HEK293T (cell line): ENCODE data around the gene AMH.

Source experiments
- CTCF ChIA-PET: fragments of 350-600 bp; formaldehyde crosslinking; extraction: SDS; loops from one replicate; lab custom pipeline; 2021; ENCODE audit warnings: antibody characterized with exemption, inconsistent platforms; lab: Yijun Ruan, JAX
- POLR2A ChIA-PET: fragments of 350-600 bp; formaldehyde crosslinking; extraction: SDS; loops from one replicate; lab custom pipeline; 2020; ENCODE audit warnings: antibody characterized with exemption, inconsistent platforms; lab: Yijun Ruan, JAX
- DNase-seq: peaks from one replicate; pipeline ENCODE4 v3.0.0; 2012; ENCODE audit warnings: mixed read lengths; ENCODE audit errors: extremely low spot score
- ARNT ChIP-seq: fragments of 450-650 bp; IDR thresholded peaks from 2 replicates; pipeline ENCODE4 v1.6.1; 2017; ENCODE audit warnings: mild to moderate bottlenecking
- BHLHE40 ChIP-seq: fragments of 450-650 bp; IDR thresholded peaks from 2 replicates; pipeline ENCODE4 v1.6.1; 2016; ENCODE audit warnings: mild to moderate bottlenecking, moderate library complexity, borderline replicate concordance
- CTBP1 ChIP-seq: fragments of 450-650 bp; IDR thresholded peaks from 2 replicates; pipeline ENCODE4 v1.6.1; 2016; ENCODE audit warnings: borderline replicate concordance
- ELF4 ChIP-seq: fragments of 450-650 bp; IDR thresholded peaks from 2 replicates; pipeline ENCODE4 v1.6.1; 2017; ENCODE audit warnings: antibody characterized with exemption
- FOXA1 ChIP-seq: fragments of 450-650 bp; IDR thresholded peaks from 2 replicates; pipeline ENCODE4 v1.6.1; 2016; ENCODE audit warnings: mild to moderate bottlenecking
- FOXK2 ChIP-seq: fragments of 450-650 bp; IDR thresholded peaks from 2 replicates; pipeline ENCODE4 v1.6.1; 2016; ENCODE audit warnings: mild to moderate bottlenecking
- FOXM1 ChIP-seq: fragments of 450-650 bp; IDR thresholded peaks from 2 replicates; pipeline ENCODE4 v1.6.1; 2017; ENCODE audit warnings: mild to moderate bottlenecking, borderline replicate concordance
- HDGF ChIP-seq: fragments of 450-650 bp; IDR thresholded peaks from 2 replicates; pipeline ENCODE4 v1.6.1; 2017; ENCODE audit warnings: antibody characterized with exemption, borderline replicate concordance
- L3MBTL2 ChIP-seq: fragments of 450-650 bp; conservative IDR thresholded peaks from 2 replicates; pipeline ENCODE4 v1.6.1; 2016; ENCODE audit warnings: mild to moderate bottlenecking
- LEF1 ChIP-seq: fragments of 450-650 bp; IDR thresholded peaks from 2 replicates; pipeline ENCODE4 v1.6.1; 2017; ENCODE audit warnings: mild to moderate bottlenecking, borderline replicate concordance
- NFRKB ChIP-seq: fragments of 450-650 bp; IDR thresholded peaks from 2 replicates; pipeline ENCODE4 v1.6.1; 2016; ENCODE audit warnings: mild to moderate bottlenecking, moderate library complexity
- SP1 ChIP-seq: fragments of 450-650 bp; IDR thresholded peaks from 2 replicates; pipeline ENCODE4 v1.6.1; 2017
- SUZ12 ChIP-seq: fragments of 450-650 bp; IDR thresholded peaks from 2 replicates; pipeline ENCODE4 v1.6.1; 2016; ENCODE audit warnings: mild to moderate bottlenecking
- TARDBP ChIP-seq: fragments of 450-650 bp; IDR thresholded peaks from 2 replicates; pipeline ENCODE4 v1.6.1; 2016
- TF ChIP-seq, protein P1 (sequence below): fragments of 450-650 bp; IDR thresholded peaks from 2 replicates; pipeline ENCODE4 v1.6.1; 2016

The AMH gene

DNA sequence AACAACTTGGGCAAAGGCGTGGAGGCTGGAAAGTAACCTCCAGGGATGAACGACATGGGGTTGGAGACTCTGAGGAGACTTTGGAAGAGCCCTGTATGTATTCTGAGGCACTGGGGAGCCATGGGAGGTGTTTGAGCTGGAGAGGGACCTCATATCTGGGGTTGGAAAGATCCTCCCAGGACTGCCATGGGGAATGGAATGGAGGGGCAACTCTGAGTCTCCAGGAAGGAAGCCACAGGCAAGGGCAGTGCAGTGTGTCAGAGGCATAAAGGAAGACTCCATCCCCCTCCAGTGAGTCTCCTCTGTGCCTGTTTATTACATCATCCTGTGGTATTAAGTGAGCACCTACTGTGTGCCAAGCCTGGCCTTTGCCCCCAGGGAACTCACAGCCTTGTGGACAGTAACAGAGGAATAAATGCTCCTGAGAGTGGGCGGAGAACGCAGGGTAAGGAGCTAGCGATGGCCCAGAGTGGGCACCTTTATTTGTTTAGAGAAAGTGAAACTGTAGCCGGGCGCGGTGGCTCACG, 25.1 kb downstream of the AMH start:
- DNase-seq, result no peak
- CTCF ChIA-PET, result interaction anchor here (0.5 to 1.7 kb wide), 7 partner anchors 11 to 118 kb away, joined by 3 to 4 read pairs (median 4); partner anchors contain the start of gene PLEKHJ1
- POLR2A ChIA-PET, result interaction anchor here (1.3 to 1.9 kb wide), 4 partner anchors 11 to 118 kb away, joined by 3 to 5 read pairs (median 4); no protein-coding TSS in a partner anchor
- no peak for TF ChIP-seq SUZ12
- no peak for TF ChIP-seq CTBP1
- no peak for TF ChIP-seq NFRKB
- TF ChIP-seq, protein P1, sequence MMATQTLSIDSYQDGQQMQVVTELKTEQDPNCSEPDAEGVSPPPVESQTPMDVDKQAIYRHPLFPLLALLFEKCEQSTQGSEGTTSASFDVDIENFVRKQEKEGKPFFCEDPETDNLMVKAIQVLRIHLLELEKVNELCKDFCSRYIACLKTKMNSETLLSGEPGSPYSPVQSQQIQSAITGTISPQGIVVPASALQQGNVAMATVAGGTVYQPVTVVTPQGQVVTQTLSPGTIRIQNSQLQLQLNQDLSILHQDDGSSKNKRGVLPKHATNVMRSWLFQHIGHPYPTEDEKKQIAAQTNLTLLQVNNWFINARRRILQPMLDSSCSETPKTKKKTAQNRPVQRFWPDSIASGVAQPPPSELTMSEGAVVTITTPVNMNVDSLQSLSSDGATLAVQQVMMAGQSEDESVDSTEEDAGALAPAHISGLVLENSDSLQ, result no peak
- no peak for TF ChIP-seq SP1
- TF ChIP-seq FOXM1, result no peak
- TF ChIP-seq BHLHE40, result no peak
- no peak for TF ChIP-seq HDGF
- TF ChIP-seq ARNT, result no peak
- no peak for TF ChIP-seq FOXA1
- TF ChIP-seq ELF4, result no peak
- TF ChIP-seq L3MBTL2, result no peak

DNA sequence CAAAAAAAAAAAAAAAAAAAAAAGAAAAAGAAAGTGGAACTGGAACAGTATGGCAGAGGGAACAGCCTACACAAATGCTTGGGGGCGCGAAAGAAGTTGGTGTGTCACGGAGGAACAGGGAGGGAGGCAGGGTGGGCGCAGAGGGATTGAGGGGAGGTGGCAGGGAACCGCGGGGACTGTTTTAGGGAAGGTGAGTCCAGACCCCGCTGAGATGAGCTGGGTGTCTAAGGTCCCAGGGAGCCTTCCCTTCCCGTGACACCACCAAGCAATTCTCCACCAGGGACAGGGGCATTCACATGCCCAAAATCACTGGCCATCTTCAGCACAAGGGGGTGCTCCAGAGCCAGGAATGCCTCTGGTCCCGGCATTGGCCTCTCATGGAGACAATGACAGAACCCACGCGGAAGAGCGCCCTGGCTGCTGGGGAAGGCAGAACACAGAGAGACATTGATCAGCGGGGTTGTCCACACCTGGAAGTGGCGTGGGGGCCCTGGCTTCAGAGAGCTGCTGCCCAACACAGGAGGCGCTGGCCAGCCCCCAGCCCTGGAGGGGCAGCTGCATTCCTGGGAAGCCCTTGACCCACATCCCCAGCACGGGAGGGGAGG, 25.9 kb downstream of the AMH start:
- peak; percentile 57 for DNase-seq
- ChIA-PET POLR2A (interaction anchor here (1.3 to 1.6 kb wide), 2 partner anchors 10 to 14 kb away, joined by 3 to 4 read pairs; no protein-coding TSS in a partner anchor), CTCF (interaction anchor here (0.7 to 1.7 kb wide), 4 partner anchors 38 to 44 kb away, joined by 3 to 4 read pairs (median 4); partner anchors contain the start of gene PLEKHJ1)
- TF ChIP-seq FOXK2 (no peak), ELF4 (no peak), FOXA1 (no peak)
- TF ChIP-seq, protein P1, result no peak

DNA sequence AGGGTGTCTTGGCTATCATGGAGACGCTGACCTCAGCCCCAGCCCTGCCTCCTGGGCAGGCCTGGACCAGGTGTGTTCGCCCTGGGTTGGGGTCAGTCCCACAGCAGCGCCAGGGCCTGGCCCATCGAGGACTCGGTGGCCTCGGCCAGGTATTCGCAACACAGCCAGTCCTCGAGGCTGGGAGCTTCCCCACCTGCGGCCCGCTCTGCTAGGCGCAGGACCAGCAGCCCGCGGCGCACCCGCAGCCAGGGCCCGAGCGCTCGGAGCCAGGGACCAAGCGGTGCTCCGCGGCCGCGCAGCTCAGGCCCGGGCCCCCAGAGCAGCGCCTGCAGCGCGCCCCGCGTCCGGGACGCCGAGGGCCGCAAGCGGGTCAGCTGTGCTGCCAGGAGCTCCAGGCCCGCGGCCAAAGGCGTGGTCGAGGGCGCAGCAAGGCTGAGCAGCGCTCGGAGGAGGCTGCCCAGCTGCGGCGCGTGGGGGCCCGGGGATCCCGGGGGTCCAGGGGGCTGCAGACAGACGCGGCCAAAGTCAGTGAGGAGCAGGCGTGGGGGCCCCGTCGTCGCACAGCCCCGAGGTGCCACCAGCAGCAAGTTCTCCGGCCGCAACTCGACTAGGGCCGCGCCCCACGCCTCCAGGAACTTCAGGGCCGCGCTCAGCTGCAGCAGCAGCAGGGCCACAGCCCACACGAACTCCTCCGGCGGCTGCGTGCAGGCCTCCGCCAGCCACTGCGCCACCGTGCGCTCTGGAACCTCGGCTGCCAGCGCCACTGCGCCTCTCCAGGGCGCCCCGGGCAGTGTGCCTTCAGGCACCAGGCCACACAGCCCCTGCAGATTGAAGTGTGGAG, 26.7 kb downstream of the AMH start:
- DNase-seq, result no peak
- ChIA-PET POLR2A (interaction anchor here (1.6 kb wide), 1 partner anchor 13 kb away, joined by 4 read pairs; no protein-coding TSS in a partner anchor), CTCF (interaction anchor here (1.7 kb wide), 1 partner anchor 41 kb away, joined by 4 read pairs; no protein-coding TSS in a partner anchor)
- TF ChIP-seq FOXA1, result no peak
- no peak for TF ChIP-seq ARNT
- TF ChIP-seq, protein P1, result no peak
- no peak for TF ChIP-seq LEF1
- no peak for TF ChIP-seq ELF4
- no peak for TF ChIP-seq NFRKB
- no peak for TF ChIP-seq L3MBTL2
- TF ChIP-seq TARDBP, result no peak
- TF ChIP-seq CTBP1, result no peak

DNA sequence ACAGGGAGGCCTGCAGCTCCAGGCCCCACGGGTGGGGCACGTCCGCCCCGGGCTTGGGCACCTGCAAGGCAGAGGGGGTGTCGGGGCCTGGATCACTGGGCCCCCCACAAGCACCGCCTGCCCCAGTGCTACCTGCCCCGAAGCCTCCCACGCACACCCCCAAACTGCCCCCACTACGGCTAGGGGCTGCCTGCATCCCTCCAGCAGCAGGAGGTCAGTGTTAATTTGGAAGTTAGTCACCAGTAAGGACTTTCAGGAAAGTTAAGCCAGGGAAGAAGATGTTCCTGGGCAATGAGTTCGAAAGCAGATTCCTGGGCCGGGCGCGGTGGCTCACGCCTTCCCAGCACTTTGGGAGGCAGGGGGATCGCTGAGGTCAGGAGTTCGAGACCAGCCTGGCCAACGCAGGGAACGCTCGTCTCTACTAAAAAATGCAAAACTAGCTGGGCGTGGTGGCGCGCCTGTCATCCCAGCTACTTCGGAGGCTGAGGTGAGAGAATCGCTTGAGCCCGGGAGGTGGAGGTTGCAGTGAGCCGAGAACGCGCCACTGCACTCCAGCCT, 27.4 kb downstream of the AMH start:
- CTCF ChIA-PET, result no interaction called here
- TF ChIP-seq TARDBP (no peak), SP1 (no peak)
- POLR2A ChIA-PET, result no interaction called here
- DNase-seq, result no peak

DNA sequence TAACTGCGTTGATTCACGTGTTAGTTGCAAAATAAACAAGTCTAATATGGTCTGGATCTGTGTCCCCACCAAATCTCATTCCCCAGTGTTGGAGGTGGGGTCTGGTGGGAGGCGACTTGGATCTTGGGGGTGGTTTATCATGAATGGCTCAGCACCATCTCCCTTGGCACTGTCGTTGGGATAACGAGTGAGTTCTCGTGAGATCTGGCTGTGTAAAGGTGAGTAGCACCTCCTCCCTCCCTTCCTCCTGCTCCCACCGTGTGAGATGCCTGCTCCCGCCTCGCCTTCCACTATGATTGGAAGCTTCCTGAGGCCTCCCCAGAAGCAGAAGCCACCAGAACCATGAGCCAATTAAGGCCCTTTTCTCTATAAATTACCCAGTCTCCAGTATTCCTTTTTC, 28.0 kb downstream of the AMH start:
- no peak for DNase-seq
- POLR2A ChIA-PET, result no interaction called here
- TF ChIP-seq LEF1 (no peak), SP1 (no peak), ARNT (no peak), BHLHE40 (no peak), FOXA1 (no peak), FOXM1 (no peak)
- TF ChIP-seq, protein P1, result no peak
- CTCF ChIA-PET, result no interaction called here
